Tibial artery (tissue), 4 donors: ENCODE data around the gene ABRACL.

Experiments used
- DNase-seq, 2 donors: peaks; one replicate each; pipeline ENCODE4 v3.0.0-alpha.2; 2019
- H3K27ac ChIP-seq, 2 donors: fragments of 200-600 bp; sonication (generic) in 1 of 2; 1 replicate in 1 of 2; 2 replicates in 1 of 2; pipeline ENCODE4 v1.5.1; 2018 to 2019; ENCODE audit warnings: mild to moderate bottlenecking in 1 of 2
- H3K27me3 ChIP-seq, 2 donors: fragments of 200-600 bp; sonication (generic) in 1 of 2; one replicate each; pipeline versions ENCODE4 v1.5.1 to v1.6.0; 2016 to 2019
- H3K36me3 ChIP-seq, 3 donors: fragments of 200-600 bp; sonication (generic) in 2 of 3; one replicate each; pipeline ENCODE4 v1.5.1; 2016 to 2019; ENCODE audit warnings: mild to moderate bottlenecking in 2 of 3
- H3K4me1 ChIP-seq, 4 donors: fragments of 200-600 bp; sonication (generic) in 2 of 4; 1 replicate in 3 of 4; 2 replicates in 1 of 4; pipeline ENCODE4 v1.5.1; 2016 to 2019
- H3K4me3 ChIP-seq, 2 donors: fragments of 200-600 bp; sonication (generic) in 1 of 2; 1 replicate in 1 of 2; 2 replicates in 1 of 2; pipeline ENCODE4 v1.5.1; 2018 to 2019; ENCODE audit warnings: mild to moderate bottlenecking in 2 of 2
- H3K9me3 ChIP-seq, 3 donors: fragments of 200-600 bp; sonication (generic) in 1 of 3; one replicate each; pipeline ENCODE4 v1.5.1; 2016 to 2019
- intact Hi-C: fragments of 100-400 bp; cut with DNase I; formaldehyde crosslinking; loops from one replicate; pipeline ENCODE4 v1.15.0; 2023; ENCODE audit warnings: low total_unique reads
- TF ChIP-seq, protein P1 (sequence below), 2 experiments: fragments of 200-600 bp in 1 of 2; fragments of 450-650 bp in 1 of 2; IDR thresholded peaks; one replicate each; pipeline ENCODE4 v1.5.1; 2017 to 2019; ENCODE audit warnings: antibody characterized with exemption in 2 of 2, mild to moderate bottlenecking in 1 of 2, moderate library complexity in 1 of 2

ABRACL gene

DNA sequence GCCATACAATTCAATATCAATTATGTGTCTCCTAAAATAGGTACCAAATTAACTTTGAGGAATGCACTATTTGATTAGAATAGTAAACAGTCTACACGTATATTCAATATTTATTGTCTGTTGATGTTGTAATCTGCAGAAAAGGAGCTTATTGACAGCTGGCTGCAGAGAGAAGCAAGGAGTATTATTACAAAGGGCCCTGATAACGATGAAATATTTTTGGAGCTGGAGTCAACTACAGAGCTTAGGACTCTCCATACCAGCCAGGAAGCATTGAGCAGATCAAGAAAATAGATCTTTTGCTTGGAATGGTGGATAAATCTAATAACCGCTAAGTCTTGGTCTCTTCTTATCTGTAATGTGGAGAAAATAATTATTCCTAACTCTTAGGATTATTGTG, 25.5 kb downstream of the ABRACL start:
- no peaks in the 10 kb centered on the region for H3K4me1 ChIP-seq
- no peak for DNase-seq
- no peak overlapping the region for H3K4me3 ChIP-seq

DNA sequence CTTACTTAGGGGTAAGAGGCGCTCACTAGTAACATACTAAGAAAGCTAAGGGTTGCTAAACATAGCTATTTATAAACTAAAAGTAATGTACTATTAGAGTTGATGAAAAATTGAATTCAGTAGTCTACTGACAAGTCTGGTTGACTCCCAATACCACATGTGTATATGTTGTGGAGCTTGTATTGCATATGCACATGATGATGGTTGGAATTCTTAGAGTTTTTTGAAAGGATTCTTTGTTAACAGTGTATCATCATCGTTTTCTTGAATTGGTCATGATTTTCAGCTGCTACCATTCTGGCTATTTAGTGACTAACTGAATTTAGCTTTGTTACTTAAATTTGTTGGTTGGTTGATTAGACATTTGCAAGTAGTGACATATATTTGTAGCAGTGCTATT, 27.2 kb downstream of the ABRACL start:
- H3K4me3 ChIP-seq: no peak overlapping the region
- intact Hi-C loops: no loop called here
- DNase-seq: no peak
- no peaks in the 10 kb centered on the region for H3K9me3 ChIP-seq
- H3K27ac ChIP-seq: no peak overlapping the region
- H3K36me3 ChIP-seq: no peaks in the 10 kb centered on the region
- no peaks in the 10 kb centered on the region for H3K27me3 ChIP-seq
- H3K4me1 ChIP-seq: no peaks in the 10 kb centered on the region
- TF ChIP-seq, protein P1, sequence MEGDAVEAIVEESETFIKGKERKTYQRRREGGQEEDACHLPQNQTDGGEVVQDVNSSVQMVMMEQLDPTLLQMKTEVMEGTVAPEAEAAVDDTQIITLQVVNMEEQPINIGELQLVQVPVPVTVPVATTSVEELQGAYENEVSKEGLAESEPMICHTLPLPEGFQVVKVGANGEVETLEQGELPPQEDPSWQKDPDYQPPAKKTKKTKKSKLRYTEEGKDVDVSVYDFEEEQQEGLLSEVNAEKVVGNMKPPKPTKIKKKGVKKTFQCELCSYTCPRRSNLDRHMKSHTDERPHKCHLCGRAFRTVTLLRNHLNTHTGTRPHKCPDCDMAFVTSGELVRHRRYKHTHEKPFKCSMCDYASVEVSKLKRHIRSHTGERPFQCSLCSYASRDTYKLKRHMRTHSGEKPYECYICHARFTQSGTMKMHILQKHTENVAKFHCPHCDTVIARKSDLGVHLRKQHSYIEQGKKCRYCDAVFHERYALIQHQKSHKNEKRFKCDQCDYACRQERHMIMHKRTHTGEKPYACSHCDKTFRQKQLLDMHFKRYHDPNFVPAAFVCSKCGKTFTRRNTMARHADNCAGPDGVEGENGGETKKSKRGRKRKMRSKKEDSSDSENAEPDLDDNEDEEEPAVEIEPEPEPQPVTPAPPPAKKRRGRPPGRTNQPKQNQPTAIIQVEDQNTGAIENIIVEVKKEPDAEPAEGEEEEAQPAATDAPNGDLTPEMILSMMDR (IDR thresholded peaks at IDR 0.05): no peak

More for the DNA sequence above, 25.5 kb downstream of the ABRACL start:
- no peak overlapping the region for H3K27ac ChIP-seq
- no peaks in the 10 kb centered on the region for H3K9me3 ChIP-seq
- intact Hi-C loops: no loop called here
- H3K36me3 ChIP-seq: no peaks in the 10 kb centered on the region
- no peaks in the 10 kb centered on the region for H3K27me3 ChIP-seq
- TF ChIP-seq, protein P1 (IDR thresholded peaks at IDR 0.05): no peak

DNA sequence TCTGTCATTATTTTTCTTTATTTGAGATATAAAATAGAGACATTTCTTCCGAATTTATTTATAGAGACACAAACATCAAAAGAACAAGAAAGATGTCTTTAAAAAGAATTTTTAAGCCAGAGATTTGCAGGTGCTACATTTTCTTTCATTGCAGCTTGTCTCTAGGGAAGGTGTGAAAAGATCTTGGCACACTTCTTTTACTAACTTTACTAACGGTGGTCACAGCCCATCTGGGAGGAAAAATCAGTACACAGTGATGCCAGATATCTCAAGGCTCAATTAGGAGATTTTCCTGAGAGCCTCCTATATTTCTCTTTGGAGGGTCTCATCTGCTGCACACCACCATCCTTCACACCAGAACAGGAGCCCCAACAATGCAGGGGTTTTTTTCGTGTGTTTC, 29.5 kb downstream of the ABRACL start:
- no peaks in the 10 kb centered on the region for H3K36me3 ChIP-seq
- DNase-seq: no peak
- no peaks in the 10 kb centered on the region for H3K4me1 ChIP-seq
- no peaks in the 10 kb centered on the region for H3K27me3 ChIP-seq
- intact Hi-C loops: no loop called here
- no peaks in the 10 kb centered on the region for H3K9me3 ChIP-seq
- no peak overlapping the region for H3K27ac ChIP-seq
- no peak overlapping the region for H3K4me3 ChIP-seq
- TF ChIP-seq, protein P1 (IDR thresholded peaks at IDR 0.05): no peak

- H3K27me3 ChIP-seq: no peaks in the 10 kb centered on the region
- no peak overlapping the region for H3K27ac ChIP-seq
- no peaks in the 10 kb centered on the region for H3K9me3 ChIP-seq
- H3K36me3 ChIP-seq: no peaks in the 10 kb centered on the region
- H3K4me3 ChIP-seq: no peak overlapping the region
- TF ChIP-seq, protein P1 (IDR thresholded peaks at IDR 0.05): no peak
- no peak for DNase-seq
- intact Hi-C loops: no loop called here
- H3K4me1 ChIP-seq: no peaks in the 10 kb centered on the region
Observed at GRCh38 chr6:139060332-139060731, 31.8 kb downstream of the ABRACL start.

GRCh38 chr6:139062932-139063646, 34.5 kb downstream of the ABRACL start:
- Histone ChIP-seq H3K4me1 (no peaks in the 10 kb centered on the region), H3K9me3 (no peaks in the 10 kb centered on the region), H3K27ac (no peak overlapping the region), H3K4me3 (no peak overlapping the region), H3K27me3 (no peaks in the 10 kb centered on the region), H3K36me3 (no peaks in the 10 kb centered on the region)
- TF ChIP-seq, protein P1 (IDR thresholded peaks at IDR 0.05): no peak
- DNase-seq: no peak
- intact Hi-C loops: no loop called here
